IPS-20b (cell line): ENCODE data around the gene OSBPL8.

ENCODE experiments used
- H3K27ac ChIP-seq: one replicate; pipeline ENCODE4 v1.5.1; 2013; ENCODE audit warnings: low read length
- H3K27me3 ChIP-seq: 2 replicates; pipeline ENCODE4 v1.6.1; 2013; ENCODE audit warnings: mild to moderate bottlenecking, low read length, inconsistent platforms; ENCODE audit not compliant: insufficient read depth
- H3K36me3 ChIP-seq: 2 replicates; pipeline ENCODE4 v1.6.1; 2013; ENCODE audit warnings: low read depth, mild to moderate bottlenecking, inconsistent platforms, low read length, moderate library complexity; ENCODE audit not compliant: insufficient read depth
- H3K4me1 ChIP-seq: 2 replicates; pipeline ENCODE4 v1.6.1; 2013; ENCODE audit warnings: mild to moderate bottlenecking, control low read depth, inconsistent platforms, low read length, moderate library complexity; ENCODE audit not compliant: insufficient read depth
- H3K4me3 ChIP-seq: 2 replicates; pipeline ENCODE4 v1.5.1; 2013; ENCODE audit warnings: mild to moderate bottlenecking, low read length, inconsistent platforms
- H3K9ac ChIP-seq: 2 replicates; pipeline ENCODE4 v1.6.1; 2013; ENCODE audit warnings: low read depth, mild to moderate bottlenecking, inconsistent platforms, low read length, moderate library complexity
- H3K9me3 ChIP-seq: 2 replicates; pipeline ENCODE4 v1.6.1; 2013; ENCODE audit warnings: mild to moderate bottlenecking, low read depth, low read length, inconsistent platforms; ENCODE audit not compliant: insufficient read depth

The OSBPL8 gene

DNA sequence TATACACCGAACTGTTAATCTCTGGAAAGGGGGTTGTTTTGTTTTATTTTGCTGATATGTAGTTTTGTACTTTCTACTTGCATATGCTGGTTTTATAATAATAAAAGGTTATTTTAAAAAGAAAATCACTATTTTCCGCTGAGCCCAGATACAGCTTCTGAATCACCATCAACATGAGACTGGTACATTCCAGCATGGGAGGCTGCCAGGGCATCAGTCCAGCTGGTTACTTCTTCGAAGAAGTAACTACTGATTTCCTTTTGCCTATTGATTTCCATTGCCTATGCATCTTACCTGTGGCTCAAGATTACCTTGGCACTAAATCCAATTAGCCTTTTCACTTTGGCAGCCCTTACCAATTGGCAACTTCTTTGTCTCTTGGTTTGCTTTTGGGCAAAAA is 11.7 kb upstream of the OSBPL8 start:
- H3K9me3 ChIP-seq: peaks cover 15% of the 10 kb centered on the region; the same call in 1 of the 2 replicates

DNA sequence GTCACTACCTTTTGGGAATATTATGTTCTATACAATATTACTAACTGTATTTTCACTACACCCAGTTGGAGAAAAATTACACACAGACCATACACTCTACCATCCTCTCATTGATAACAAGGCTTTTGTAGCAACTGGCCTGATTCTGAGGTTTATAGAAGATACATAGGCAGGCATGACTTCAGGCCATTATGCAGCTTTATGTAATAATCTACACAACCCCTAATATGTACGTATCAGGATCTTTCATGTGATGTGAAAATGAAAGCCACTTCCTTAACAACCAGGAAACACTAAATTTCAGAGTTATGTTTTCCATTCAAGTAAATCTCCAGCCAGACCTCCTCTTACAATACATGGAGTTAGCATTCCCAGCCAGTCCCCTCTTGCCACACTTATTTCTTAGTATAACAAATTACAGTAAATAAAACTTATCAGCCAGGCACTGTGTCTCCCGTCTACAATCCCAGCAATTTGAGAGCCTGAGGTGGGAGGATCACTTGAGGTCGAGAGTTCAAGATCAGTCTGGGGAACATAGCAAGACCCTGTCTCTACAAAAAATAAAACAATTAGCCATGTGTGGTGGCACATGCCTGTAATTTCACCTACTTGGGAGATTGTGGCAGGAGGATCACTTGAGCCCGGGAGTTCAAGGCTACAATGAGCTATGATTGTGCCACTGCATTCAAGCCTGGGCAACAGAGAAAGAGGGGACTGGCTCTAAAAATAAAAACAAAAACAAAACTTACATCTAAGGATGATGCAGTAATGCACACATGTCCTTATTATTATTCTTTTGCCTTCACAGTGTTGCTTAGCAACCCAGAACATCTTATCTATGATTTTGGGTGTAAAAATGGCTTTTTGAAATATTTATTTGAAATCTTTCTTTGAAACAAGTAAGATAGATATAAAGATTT is 10.4 kb upstream of the OSBPL8 start:
- no peak overlapping the region for H3K27ac ChIP-seq
- H3K36me3 ChIP-seq: no peaks in the 10 kb centered on the region
- H3K4me3 ChIP-seq: no peak overlapping the region
- H3K27me3 ChIP-seq: no peaks in the 10 kb centered on the region
- H3K4me1 ChIP-seq: no peaks in the 10 kb centered on the region
- H3K9ac ChIP-seq: no peak overlapping the region
- H3K9me3 ChIP-seq: peaks cover 15% of the 10 kb centered on the region; the same call in 1 of the 2 replicates

More for the DNA sequence above, 11.7 kb upstream of the OSBPL8 start:
- no peak overlapping the region for H3K9ac ChIP-seq
- no peaks in the 10 kb centered on the region for H3K4me1 ChIP-seq
- no peaks in the 10 kb centered on the region for H3K36me3 ChIP-seq
- no peak overlapping the region for H3K27ac ChIP-seq
- no peak overlapping the region for H3K4me3 ChIP-seq
- H3K27me3 ChIP-seq: no peaks in the 10 kb centered on the region

DNA sequence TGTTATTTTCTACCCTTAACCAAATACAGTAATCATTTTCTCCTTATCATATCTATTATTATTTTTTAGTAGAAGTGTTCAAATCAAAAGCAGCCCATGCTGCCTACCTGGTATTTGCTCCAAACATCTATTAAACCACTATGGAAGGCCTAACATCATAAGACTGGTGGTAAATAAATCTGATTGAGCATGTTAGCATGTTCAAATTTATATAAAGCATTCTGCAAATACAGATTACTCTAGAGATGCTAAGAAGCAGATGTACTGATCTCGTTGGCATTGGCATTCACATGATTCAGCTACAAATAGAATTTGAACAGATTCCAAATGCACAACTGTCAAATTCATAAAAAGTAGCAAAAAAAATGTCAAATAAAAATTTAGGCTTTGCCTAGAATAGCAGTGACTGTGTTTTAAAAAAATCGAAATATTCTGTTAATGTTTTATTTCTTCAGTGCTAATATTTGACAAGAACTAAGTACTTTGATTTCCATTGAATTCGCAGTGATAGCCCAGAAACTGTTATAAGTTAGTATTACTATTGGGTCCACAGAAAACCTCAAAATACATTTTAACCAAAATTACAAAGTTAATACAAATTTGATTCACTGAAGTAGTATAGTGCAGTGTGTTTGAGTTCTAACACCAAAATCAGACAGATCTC is 9.4 kb upstream of the OSBPL8 start:
- H3K9ac ChIP-seq: no peak overlapping the region
- H3K9me3 ChIP-seq: peaks cover 10% of the 10 kb centered on the region; the same call in 1 of the 2 replicates
- no peak overlapping the region for H3K27ac ChIP-seq
- H3K4me3 ChIP-seq: no peak overlapping the region
- H3K4me1 ChIP-seq: no peaks in the 10 kb centered on the region
- H3K36me3 ChIP-seq: no peaks in the 10 kb centered on the region
- H3K27me3 ChIP-seq: no peaks in the 10 kb centered on the region

DNA sequence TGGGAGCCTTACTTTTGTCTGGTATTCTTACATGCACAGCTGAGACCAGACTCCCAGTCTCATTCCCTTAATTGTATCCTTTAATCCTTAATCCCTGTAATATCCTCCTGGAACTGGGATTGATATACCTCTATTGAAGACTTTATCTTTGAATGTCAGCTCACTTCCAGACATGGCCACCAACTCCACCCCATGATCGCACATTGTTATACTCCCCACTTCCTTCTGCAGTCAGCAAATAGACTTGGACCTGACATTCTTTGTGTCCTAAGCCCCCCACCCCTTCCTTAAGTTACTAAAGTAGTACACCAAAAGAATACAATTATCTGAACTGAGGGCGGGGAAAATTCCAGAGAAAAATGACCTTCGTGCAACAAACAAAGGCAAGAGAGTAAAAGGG is 8.6 kb upstream of the OSBPL8 start:
- H3K9me3 ChIP-seq: peaks cover 2% of the 10 kb centered on the region; the same call in 1 of the 2 replicates
- H3K27ac ChIP-seq: no peak overlapping the region
- no peaks in the 10 kb centered on the region for H3K27me3 ChIP-seq
- H3K4me1 ChIP-seq: no peaks in the 10 kb centered on the region
- H3K36me3 ChIP-seq: no peaks in the 10 kb centered on the region
- H3K4me3 ChIP-seq: no peak overlapping the region
- no peak overlapping the region for H3K9ac ChIP-seq

DNA sequence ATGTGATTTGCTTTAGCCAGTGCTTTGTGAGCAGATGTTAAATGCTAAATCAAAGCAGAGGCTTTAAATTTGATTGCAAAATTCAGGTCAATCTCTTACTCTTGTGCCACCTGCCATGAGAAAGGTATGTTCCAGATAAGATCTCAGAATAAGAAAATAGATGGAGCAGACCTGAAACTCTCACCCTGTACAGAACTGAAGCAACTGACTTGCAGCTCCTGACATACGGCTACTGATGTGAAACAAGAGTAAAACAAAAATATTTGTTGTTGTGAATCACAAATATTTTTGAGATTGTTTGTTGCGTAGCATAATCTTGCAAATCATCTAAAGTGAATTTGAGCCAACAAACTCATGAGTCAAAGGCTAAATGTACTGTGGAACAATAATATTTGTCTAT is 3.5 kb upstream of the OSBPL8 start:
- Histone ChIP-seq H3K36me3 (no peaks in the 10 kb centered on the region), H3K27ac (no peak overlapping the region), H3K27me3 (no peaks in the 10 kb centered on the region), H3K4me1 (peaks cover 7% of the 10 kb centered on the region; the same call in 1 of the 2 replicates), H3K9me3 (no peaks in the 10 kb centered on the region), H3K9ac (no peak overlapping the region), H3K4me3 (no peak overlapping the region)

DNA sequence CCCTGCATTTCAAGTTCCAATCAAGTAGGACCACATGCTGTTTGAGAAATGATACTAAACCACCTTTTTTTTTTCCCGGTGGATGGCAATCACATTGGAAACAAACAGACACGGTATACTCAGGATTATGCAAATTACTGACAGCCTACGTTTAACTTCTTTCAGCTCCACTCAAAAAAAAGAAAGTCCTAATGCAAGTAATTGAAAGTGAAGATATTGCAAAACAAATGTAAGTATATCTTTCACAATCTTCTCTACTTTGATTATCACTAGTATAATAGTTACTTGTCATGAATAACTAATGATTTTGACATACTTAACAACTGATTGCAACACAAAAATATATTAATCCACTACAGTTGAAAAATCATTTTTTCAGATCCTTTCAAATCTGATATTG is 2.6 kb upstream of the OSBPL8 start:
- H3K9me3 ChIP-seq: no peaks in the 10 kb centered on the region
- peaks cover 8% of the 10 kb centered on the region; the same call in 1 of the 2 replicates for H3K4me1 ChIP-seq
- no peaks in the 10 kb centered on the region for H3K27me3 ChIP-seq
- H3K4me3 ChIP-seq: no peak overlapping the region
- H3K36me3 ChIP-seq: no peaks in the 10 kb centered on the region
- H3K9ac ChIP-seq: no peak overlapping the region
- no peak overlapping the region for H3K27ac ChIP-seq

DNA sequence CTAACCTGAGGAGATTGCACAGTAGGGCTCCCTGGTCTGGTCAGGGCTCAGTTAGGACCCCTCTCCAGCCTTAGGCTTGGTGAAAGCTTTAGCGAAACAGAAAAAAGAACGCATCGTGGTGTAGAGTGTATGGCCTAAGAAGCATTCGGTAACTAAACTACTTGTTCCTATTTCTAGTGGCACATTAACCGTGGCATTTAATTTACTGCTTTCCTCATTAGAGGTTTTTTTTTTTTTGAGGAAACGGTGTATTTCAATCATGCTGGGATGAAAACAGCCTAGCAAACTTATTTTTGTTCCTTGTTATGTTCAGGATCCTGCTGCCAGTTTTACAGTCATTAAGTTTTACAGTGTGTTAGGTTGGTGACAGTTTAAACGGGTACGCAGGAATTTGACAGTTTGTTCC is 518 bp upstream of the OSBPL8 start:
- H3K36me3 ChIP-seq: no peaks in the 10 kb centered on the region
- H3K27me3 ChIP-seq: no peaks in the 10 kb centered on the region
- peak overlapping the region; percentile 87 for H3K4me3 ChIP-seq
- peaks cover 8% of the 10 kb centered on the region; the same call in 1 of the 2 replicates for H3K4me1 ChIP-seq
- H3K27ac ChIP-seq: peak overlapping the region; percentile 95
- H3K9ac ChIP-seq: peak overlapping the region; percentile 94
- H3K9me3 ChIP-seq: no peaks in the 10 kb centered on the region

DNA sequence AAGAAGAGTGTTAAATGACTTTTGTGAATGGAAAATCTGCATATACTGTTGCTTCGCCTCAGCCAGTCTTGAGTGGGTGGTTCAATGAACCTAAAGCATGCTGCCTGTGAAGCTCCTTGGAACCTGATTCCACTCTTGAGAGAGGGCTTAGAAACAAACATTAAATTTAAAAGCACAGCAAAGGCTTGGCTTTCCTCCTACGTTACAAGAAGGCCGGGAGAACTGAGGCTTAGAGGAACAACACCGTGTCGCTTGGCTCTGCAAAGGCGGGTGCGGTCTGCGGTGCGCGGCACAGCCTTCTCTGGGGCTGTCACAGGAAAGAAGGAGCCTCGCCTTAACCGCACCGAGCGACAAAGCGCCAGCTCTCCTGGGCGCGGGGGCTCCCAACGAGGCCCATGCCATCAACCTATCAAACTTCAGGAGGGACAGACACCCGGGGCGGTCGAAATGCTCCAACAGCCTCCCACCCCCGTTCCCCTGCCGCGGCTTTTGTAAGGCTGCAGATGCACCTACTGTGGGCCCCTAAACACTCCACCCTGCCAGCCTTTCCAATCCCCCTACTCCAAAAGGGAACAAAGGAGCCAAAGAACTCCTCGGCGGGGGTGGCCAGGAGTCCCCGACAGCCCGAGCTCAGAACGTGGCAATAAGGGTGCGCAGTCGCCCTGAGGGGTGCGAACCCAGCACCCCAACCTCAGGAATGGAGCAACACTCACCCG is 729 bp downstream of the OSBPL8 start:
- H3K36me3 ChIP-seq: no peaks in the 10 kb centered on the region
- peak overlapping the region; percentile 91; the same call in 1 of the 2 replicates for H3K9ac ChIP-seq
- peak overlapping the region; percentile 87 for H3K4me3 ChIP-seq
- no peaks in the 10 kb centered on the region for H3K9me3 ChIP-seq
- peak overlapping the region; percentile 9 for H3K27ac ChIP-seq
- no peaks in the 10 kb centered on the region for H3K27me3 ChIP-seq
- H3K4me1 ChIP-seq: peaks cover 8% of the 10 kb centered on the region; the same call in 1 of the 2 replicates

DNA sequence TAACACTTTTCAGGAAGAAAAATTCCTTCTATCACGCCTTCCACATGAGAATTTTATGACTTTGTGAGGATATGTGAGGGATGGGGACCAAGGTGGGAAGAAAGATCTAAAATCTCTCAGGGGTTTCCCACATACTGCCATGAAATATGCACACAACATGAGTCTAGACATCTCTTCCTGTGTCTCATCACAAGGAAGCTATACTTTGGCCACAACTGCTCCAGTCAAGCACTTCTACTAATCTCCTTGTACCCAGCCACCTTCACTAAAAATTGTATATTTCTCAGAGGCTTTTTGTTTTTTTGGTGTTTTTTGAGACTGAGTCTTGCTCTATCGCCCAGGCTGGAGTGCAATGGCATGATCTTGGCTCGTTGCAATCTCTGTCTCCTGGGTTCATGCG is 3.2 kb downstream of the OSBPL8 start:
- H3K27me3 ChIP-seq: no peaks in the 10 kb centered on the region
- H3K36me3 ChIP-seq: no peaks in the 10 kb centered on the region
- no peak overlapping the region for H3K27ac ChIP-seq
- peaks cover 12% of the 10 kb centered on the region for H3K4me1 ChIP-seq
- no peak overlapping the region for H3K9ac ChIP-seq
- no peak overlapping the region for H3K4me3 ChIP-seq
- H3K9me3 ChIP-seq: no peaks in the 10 kb centered on the region

DNA sequence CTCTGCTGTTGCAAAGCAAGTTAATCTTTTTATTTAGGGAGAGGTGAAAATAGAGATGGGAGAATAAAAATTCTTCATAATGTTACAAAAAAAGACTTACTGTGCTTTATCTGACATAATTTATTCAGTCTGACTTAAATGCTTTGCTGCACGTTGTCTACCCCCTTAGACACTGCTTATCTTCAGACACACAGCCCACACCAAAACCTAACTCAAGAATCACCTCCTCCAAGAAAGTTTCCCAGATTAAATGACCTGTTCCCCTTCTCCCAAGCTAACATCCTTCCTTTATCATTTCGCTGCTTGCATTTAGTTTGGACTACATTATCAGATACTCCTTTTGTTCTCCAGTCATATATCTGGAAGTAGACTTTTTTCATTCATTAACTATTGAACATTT is 3.8 kb downstream of the OSBPL8 start:
- no peaks in the 10 kb centered on the region for H3K9me3 ChIP-seq
- no peak overlapping the region for H3K9ac ChIP-seq
- no peaks in the 10 kb centered on the region for H3K36me3 ChIP-seq
- H3K27ac ChIP-seq: no peak overlapping the region
- H3K4me1 ChIP-seq: peaks cover 12% of the 10 kb centered on the region
- no peaks in the 10 kb centered on the region for H3K27me3 ChIP-seq
- H3K4me3 ChIP-seq: no peak overlapping the region

DNA sequence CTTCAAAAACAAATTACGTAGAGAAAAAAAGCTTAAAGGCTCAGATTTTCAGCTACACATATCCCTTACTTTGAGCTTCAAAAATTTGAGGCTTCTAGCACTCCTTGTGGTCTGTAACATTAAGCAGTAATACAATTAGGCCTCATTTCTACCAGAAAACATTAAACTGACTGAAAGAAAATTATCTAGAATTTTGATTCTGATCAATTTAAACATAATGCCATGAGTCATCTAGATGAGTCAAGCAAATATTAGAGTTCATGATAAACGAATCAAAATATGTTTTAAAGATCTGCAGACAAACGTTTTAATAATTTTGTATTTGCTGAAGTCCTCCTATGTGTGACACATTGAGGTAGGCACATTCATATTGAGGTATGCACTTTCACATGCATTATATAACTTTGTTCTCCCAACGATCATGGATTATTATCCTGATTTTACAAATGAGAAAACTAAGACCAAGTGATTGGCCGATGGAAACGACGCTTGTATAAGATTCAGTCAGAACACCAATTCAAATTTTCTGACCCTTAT is 4.3 kb downstream of the OSBPL8 start:
- no peak overlapping the region for H3K4me3 ChIP-seq
- H3K27me3 ChIP-seq: no peaks in the 10 kb centered on the region
- no peaks in the 10 kb centered on the region for H3K9me3 ChIP-seq
- H3K36me3 ChIP-seq: no peaks in the 10 kb centered on the region
- H3K9ac ChIP-seq: no peak overlapping the region
- peaks cover 9% of the 10 kb centered on the region for H3K4me1 ChIP-seq
- no peak overlapping the region for H3K27ac ChIP-seq
